Keratinocyte (primary cell): Measurements from ENCODE around the gene ZNF148. TPM values are rescaled to one million over a fixed set of nuclear protein-coding genes. Genes with fewer than 3 reads are reported as not detected.

ENCODE experiments used
- DNase-seq: peaks from one replicate; pipeline ENCODE4 v3.0.0-alpha.2; 2011; ENCODE audit warnings: low read depth, missing footprints, low spot score
- FAIRE-seq: peaks from 2 replicates; lab custom pipeline; 2011; peaks lifted over from hg19 to GRCh38; lab: Jason Lieb, UNC
- H2AFZ ChIP-seq: 2 replicates; pipeline ENCODE4 v1.6.0; 2012; ENCODE audit warnings: low read length, control low read depth, inconsistent platforms; ENCODE audit not compliant: control insufficient read depth
- H3K27ac ChIP-seq: 2 replicates; pipeline ENCODE4 v1.5.1; 2011; ENCODE audit warnings: low read length; ENCODE audit not compliant: control insufficient read depth, insufficient read depth
- H3K27me3 ChIP-seq: 3 replicates; pipeline ENCODE4 v1.6.0; 2011; ENCODE audit warnings: low read length; ENCODE audit not compliant: control insufficient read depth, insufficient read depth; ENCODE audit errors: extremely low read depth
- H3K36me3 ChIP-seq, 2 experiments: 2 replicates in 1 of 2; 3 replicates in 1 of 2; pipeline ENCODE4 v1.5.1; 2011; ENCODE audit warnings: low read length in 2 of 2, mild to moderate bottlenecking in 1 of 2; ENCODE audit not compliant: control insufficient read depth in 2 of 2, insufficient read depth in 2 of 2; ENCODE audit errors: extremely low read depth in 1 of 2
- H3K4me1 ChIP-seq: 3 replicates; pipeline ENCODE4 v1.5.1; 2011; ENCODE audit warnings: low read length; ENCODE audit not compliant: control insufficient read depth, insufficient read depth; ENCODE audit errors: extremely low read depth
- H3K4me2 ChIP-seq: 3 replicates; pipeline ENCODE4 v1.6.0; 2011; ENCODE audit warnings: low read depth, low read length; ENCODE audit not compliant: control insufficient read depth, insufficient read depth; ENCODE audit errors: extremely low read depth
- H3K4me3 ChIP-seq, 3 experiments: fragments of 200-600 bp in 1 of 3; sonication (generic) in 1 of 3; 2 replicates in 2 of 3; 3 replicates in 1 of 3; pipeline ENCODE4 v1.5.1; 2011 to 2016; ENCODE audit warnings: low read length in 3 of 3, mild to moderate bottlenecking in 3 of 3, control low read depth in 2 of 3, inconsistent platforms in 1 of 3, low read depth in 1 of 3, mixed read lengths in 1 of 3, mixed run types in 1 of 3, moderate library complexity in 1 of 3; ENCODE audit not compliant: control insufficient read depth in 2 of 3, insufficient read depth in 2 of 3; ENCODE audit errors: extremely low read depth in 1 of 3
- H3K79me2 ChIP-seq: 2 replicates; pipeline ENCODE4 v1.6.0; 2012; ENCODE audit warnings: low read length; ENCODE audit not compliant: control insufficient read depth, insufficient read depth
- H3K9ac ChIP-seq: 3 replicates; pipeline ENCODE4 v1.6.0; 2011; ENCODE audit warnings: low read length; ENCODE audit not compliant: control insufficient read depth, insufficient read depth; ENCODE audit errors: extremely low read depth
- H3K9me1 ChIP-seq: 3 replicates; pipeline ENCODE4 v1.6.0; 2011; ENCODE audit warnings: low read length; ENCODE audit not compliant: control insufficient read depth, insufficient read depth; ENCODE audit errors: extremely low read depth
- H3K9me3 ChIP-seq: 2 replicates; pipeline ENCODE4 v1.5.1; 2012; ENCODE audit warnings: low read depth, low read length; ENCODE audit not compliant: control insufficient read depth
- H4K20me1 ChIP-seq: 3 replicates; pipeline ENCODE4 v1.6.0; 2011; ENCODE audit warnings: low read length; ENCODE audit not compliant: control insufficient read depth, insufficient read depth; ENCODE audit errors: extremely low read depth
- EZH2 ChIP-seq: IDR thresholded peaks from one replicate; pipeline ENCODE4 v1.6.1; 2012; ENCODE audit warnings: inconsistent platforms, mild to moderate bottlenecking, low read length, moderate library complexity
- dilution Hi-C: fragments of 300-500 bp; cut with MboI; formaldehyde crosslinking; loops from one replicate; pipeline ENCODE4 v1.7.0; 2020; ENCODE audit warnings: low sequenced_read_pairs; ENCODE audit not compliant: extremely low pct_ligation_motif_present
- polyA plus RNA-seq, 5 experiments: library from polyadenylated mRNA; depleted of rRNA in 3 of 5; stranded (reverse) in 3 of 5; stranded (forward) in 1 of 5; unstranded in 1 of 5; fragments of >200 nt; gene quantifications; 1 replicate in 1 of 5; 2 replicates in 3 of 5; 3 replicates in 1 of 5; pipeline versions ENCODE4 v1.2.1 to v1.2.3, GENCODE V29; 2011 to 2012; ENCODE audit warnings: missing spikeins in 2 of 5, low read depth in 1 of 5, low replicate concordance in 1 of 5
- TF ChIP-seq, protein P1 (sequence below), 3 experiments: IDR thresholded peaks in 1 of 3; conservative IDR thresholded peaks in 1 of 3; optimal IDR thresholded peaks in 1 of 3; 2 replicates in 2 of 3; 3 replicates in 1 of 3; pipeline versions ENCODE3 to v1.5.1; 2011; ENCODE audit warnings: low read length in 3 of 3, mild to moderate bottlenecking in 3 of 3, moderate library complexity in 2 of 3, control low read depth in 1 of 3, inconsistent platforms in 1 of 3; ENCODE audit not compliant: insufficient read depth in 2 of 3; ENCODE audit errors: extremely low read depth in 1 of 3

The ZNF148 gene
- polyA plus RNA-seq, 1 donor (not counting 4 experiments of a cell fraction or from before 2014, with no cell fraction given), result 21.4 TPM

DNA sequence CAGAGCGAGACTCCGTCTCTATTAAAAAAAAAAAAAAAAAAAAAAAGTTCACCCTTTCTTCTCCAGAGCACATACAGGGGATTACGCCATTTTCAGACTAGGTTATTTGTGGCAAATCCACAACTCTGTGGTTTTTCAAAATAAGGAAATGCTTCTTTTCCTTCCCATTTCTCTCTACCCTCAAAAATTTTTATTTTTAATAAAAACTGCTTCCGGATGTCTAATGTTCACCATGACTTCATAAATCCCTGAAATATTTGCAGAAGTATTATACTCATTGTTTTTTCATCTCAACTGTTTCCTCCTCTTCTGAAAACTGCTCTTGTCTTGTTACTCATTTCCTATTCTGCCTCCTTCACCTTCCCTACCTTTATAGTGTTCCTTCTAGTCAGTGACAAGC is 117.6 kb downstream of the ZNF148 start:
- Histone ChIP-seq H3K9me1 (no peaks in the 10 kb centered on the region), H3K36me3 (peaks cover 0 to 2% of the 10 kb centered on the region in 2 experiments), H4K20me1 (no peaks in the 10 kb centered on the region), H3K4me1 (no peaks in the 10 kb centered on the region), H3K27ac (no peak overlapping the region), H3K4me3 (no peak overlapping the region), H3K79me2 (no peaks in the 10 kb centered on the region), H3K27me3 (no peaks in the 10 kb centered on the region), H3K4me2 (no peak overlapping the region), H3K9me3 (no peaks in the 10 kb centered on the region), H3K9ac (no peak overlapping the region), H2AFZ (no peak overlapping the region)
- no peak for DNase-seq
- FAIRE-seq, result no peak
- TF ChIP-seq, protein P1, sequence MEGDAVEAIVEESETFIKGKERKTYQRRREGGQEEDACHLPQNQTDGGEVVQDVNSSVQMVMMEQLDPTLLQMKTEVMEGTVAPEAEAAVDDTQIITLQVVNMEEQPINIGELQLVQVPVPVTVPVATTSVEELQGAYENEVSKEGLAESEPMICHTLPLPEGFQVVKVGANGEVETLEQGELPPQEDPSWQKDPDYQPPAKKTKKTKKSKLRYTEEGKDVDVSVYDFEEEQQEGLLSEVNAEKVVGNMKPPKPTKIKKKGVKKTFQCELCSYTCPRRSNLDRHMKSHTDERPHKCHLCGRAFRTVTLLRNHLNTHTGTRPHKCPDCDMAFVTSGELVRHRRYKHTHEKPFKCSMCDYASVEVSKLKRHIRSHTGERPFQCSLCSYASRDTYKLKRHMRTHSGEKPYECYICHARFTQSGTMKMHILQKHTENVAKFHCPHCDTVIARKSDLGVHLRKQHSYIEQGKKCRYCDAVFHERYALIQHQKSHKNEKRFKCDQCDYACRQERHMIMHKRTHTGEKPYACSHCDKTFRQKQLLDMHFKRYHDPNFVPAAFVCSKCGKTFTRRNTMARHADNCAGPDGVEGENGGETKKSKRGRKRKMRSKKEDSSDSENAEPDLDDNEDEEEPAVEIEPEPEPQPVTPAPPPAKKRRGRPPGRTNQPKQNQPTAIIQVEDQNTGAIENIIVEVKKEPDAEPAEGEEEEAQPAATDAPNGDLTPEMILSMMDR (optimal IDR thresholded peaks at IDR 0.05 in 1 of 3, IDR thresholded peaks at IDR 0.05 in 1 of 3, conservative IDR thresholded peaks at IDR 0.05 in 1 of 3; ENCODE audit: extremely low read depth in 1 of 3, insufficient read depth in 2 of 3, low read length in 3 of 3), result no peak
- TF ChIP-seq EZH2, result no peak
- dilution Hi-C loops, result no loop called here

DNA sequence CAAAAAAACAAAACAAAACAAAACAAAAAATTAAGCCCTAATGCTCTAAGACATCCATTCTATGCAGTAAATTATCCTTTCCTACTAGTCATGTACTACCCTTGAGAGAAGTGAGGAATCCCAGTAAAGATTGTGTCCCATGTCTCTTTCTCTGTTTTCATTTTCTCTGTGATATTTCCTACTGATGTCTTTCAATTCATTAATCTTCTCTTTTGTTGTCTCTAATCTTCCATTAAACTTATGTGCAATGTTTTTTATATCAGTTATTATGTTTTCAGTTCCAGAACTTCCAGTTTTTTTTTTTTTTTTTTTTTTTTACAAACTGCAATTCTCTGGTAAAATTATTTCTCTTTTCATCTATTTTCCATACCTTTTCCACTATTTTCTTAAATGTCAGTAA is 118.5 kb downstream of the ZNF148 start:
- Histone ChIP-seq H3K9ac (no peak overlapping the region), H2AFZ (no peak overlapping the region), H3K36me3 (peaks cover 0 to 2% of the 10 kb centered on the region in 2 experiments), H3K4me3 (no peak overlapping the region), H3K9me1 (no peaks in the 10 kb centered on the region), H3K9me3 (no peaks in the 10 kb centered on the region), H3K4me2 (no peak overlapping the region), H3K79me2 (no peaks in the 10 kb centered on the region), H3K27ac (no peak overlapping the region), H3K4me1 (no peaks in the 10 kb centered on the region), H4K20me1 (no peaks in the 10 kb centered on the region), H3K27me3 (no peaks in the 10 kb centered on the region)
- FAIRE-seq (no peak), DNase-seq (no peak)
- dilution Hi-C loops, result no loop called here
- TF ChIP-seq, protein P1 (optimal IDR thresholded peaks at IDR 0.05 in 1 of 3, IDR thresholded peaks at IDR 0.05 in 1 of 3, conservative IDR thresholded peaks at IDR 0.05 in 1 of 3; ENCODE audit: extremely low read depth in 1 of 3, insufficient read depth in 2 of 3, low read length in 3 of 3), result no peak
- no peak for TF ChIP-seq EZH2
